WTC11 (cell line): ENCODE measurements around the gene CX3CR1. TPM values are rescaled to one million over a fixed set of nuclear protein-coding genes. Genes with fewer than 3 reads are reported as not detected.

Source experiments
- ATAC-seq: fragments of 200-7000 bp; cut with Tn5 transposase; 2 replicates; pipeline ENCODE4 v1.10.0; 2021; ENCODE audit warnings: mild to moderate bottlenecking, moderate library complexity
- Bru-seq: library from RNA; stranded (reverse); fragments of 400-500 nt; gene quantifications from one replicate; lab custom pipeline; 2021; lab: Mats Ljungman, UMichigan
- CTCF ChIA-PET: fragments of 300-600 bp; sonication (Branson Sonifier 250); formaldehyde crosslinking; loops from one replicate; lab custom pipeline; 2021; ENCODE audit warnings: antibody characterized with exemption; lab: Charles Lee
- POLR2A ChIA-PET: fragments of 350-600 bp; sonication (Branson Sonifier 250); formaldehyde crosslinking; loops from one replicate; lab custom pipeline; 2021; ENCODE audit warnings: antibody characterized with exemption; lab: Charles Lee
- DNase-seq: peaks from one replicate; pipeline ENCODE4 v3.0.0; 2021; ENCODE audit warnings: low spot score
- H3K27ac Mint-ChIP-seq: 2 replicates; pipeline ENCODE4 v1.8.0; 2021; ENCODE audit warnings: mixed read lengths
- H3K27me3 Mint-ChIP-seq: 2 replicates; pipeline ENCODE4 v1.8.0; 2021; ENCODE audit warnings: low read depth, mild to moderate bottlenecking, moderate library complexity, mixed read lengths
- H3K36me3 Mint-ChIP-seq: 2 replicates; pipeline ENCODE4 v1.8.0; 2021; ENCODE audit warnings: mixed read lengths
- H3K4me1 Mint-ChIP-seq: 2 replicates; pipeline ENCODE4 v1.8.0; 2022; ENCODE audit warnings: mixed read lengths
- H3K4me3 Mint-ChIP-seq: 2 replicates; pipeline ENCODE4 v1.8.0; 2021; ENCODE audit warnings: mild to moderate bottlenecking, moderate library complexity, mixed read lengths
- H3K9me3 Mint-ChIP-seq: 2 replicates; pipeline ENCODE4 v1.8.0; 2021; ENCODE audit warnings: mixed read lengths
- ATF1 ChIP-seq: sonication (generic); formaldehyde crosslinking; IDR thresholded peaks from 2 replicates; pipeline ENCODE4 v1.8.1; 2023; ENCODE audit warnings: mild to moderate bottlenecking, moderate library complexity, missing genetic modification reagents
- CBFB ChIP-seq: sonication (generic); formaldehyde crosslinking; IDR thresholded peaks from 2 replicates; pipeline ENCODE4 v1.8.1; 2022; ENCODE audit warnings: mild to moderate bottlenecking, low read depth, missing genetic modification reagents
- CREB1 ChIP-seq: sonication (generic); formaldehyde crosslinking; IDR thresholded peaks from 2 replicates; pipeline ENCODE4 v1.8.0; 2023; ENCODE audit warnings: mild to moderate bottlenecking, missing genetic modification reagents
- FOXJ3 ChIP-seq: sonication (generic); formaldehyde crosslinking; IDR thresholded peaks from 2 replicates; pipeline ENCODE4 v1.9.0; 2021; ENCODE audit warnings: missing genetic modification reagents, mild to moderate bottlenecking, borderline replicate concordance
- FOXK1 ChIP-seq: sonication (generic); formaldehyde crosslinking; IDR thresholded peaks from 2 replicates; pipeline ENCODE4 v1.8.0; 2022; ENCODE audit warnings: mild to moderate bottlenecking, moderate library complexity, missing genetic modification reagents
- FOXP1 ChIP-seq: sonication (generic); formaldehyde crosslinking; IDR thresholded peaks from 2 replicates; pipeline ENCODE4 v1.8.0; 2022; ENCODE audit warnings: missing genetic modification reagents, mild to moderate bottlenecking, moderate library complexity, borderline replicate concordance
- GTF2I ChIP-seq: fragments of 250-450 bp; sonication (Bioruptor Pico); conservative IDR thresholded peaks from 2 replicates; pipeline ENCODE4 v1.4.0; 2021; ENCODE audit warnings: mild to moderate bottlenecking
- MXD4 ChIP-seq: fragments of 250-450 bp; sonication (Bioruptor Pico); IDR thresholded peaks from 2 replicates; pipeline ENCODE4 v1.8.0; 2021; ENCODE audit warnings: mild to moderate bottlenecking, moderate library complexity, borderline replicate concordance
- MYBL2 ChIP-seq: sonication (generic); formaldehyde crosslinking; IDR thresholded peaks from 2 replicates; pipeline ENCODE4 v1.8.1; 2023; ENCODE audit warnings: mild to moderate bottlenecking, moderate library complexity, missing genetic modification reagents
- NFATC4 ChIP-seq: fragments of 250-450 bp; sonication (Bioruptor Pico); IDR thresholded peaks from 2 replicates; pipeline ENCODE4 v1.9.0; 2021; ENCODE audit warnings: mild to moderate bottlenecking
- PRRX2 ChIP-seq: fragments of 250-450 bp; sonication (Bioruptor Pico); IDR thresholded peaks from 2 replicates; pipeline ENCODE4 v1.8.0; 2021; ENCODE audit warnings: mild to moderate bottlenecking
- SOX15 ChIP-seq: fragments of 250-450 bp; sonication (Bioruptor Pico); IDR thresholded peaks from 2 replicates; pipeline ENCODE4 v1.9.0; 2021; ENCODE audit warnings: mild to moderate bottlenecking
- TCF7 ChIP-seq: sonication (generic); formaldehyde crosslinking; IDR thresholded peaks from 2 replicates; pipeline ENCODE4 v1.8.0; 2022; ENCODE audit warnings: mild to moderate bottlenecking, low read depth, missing genetic modification reagents, moderate library complexity
- ZNF219 ChIP-seq: sonication (generic); formaldehyde crosslinking; IDR thresholded peaks from 2 replicates; pipeline ENCODE4 v1.8.0; 2023; ENCODE audit warnings: missing genetic modification reagents, mild to moderate bottlenecking, borderline replicate concordance
- ZNF423 ChIP-seq: fragments of 250-450 bp; sonication (Bioruptor Pico); IDR thresholded peaks from 2 replicates; pipeline ENCODE4 v2.1.2; 2022; ENCODE audit warnings: mild to moderate bottlenecking, moderate library complexity
- long read RNA-seq, 3 experiments: library from RNA in 1 of 3; library from capped mRNA in 1 of 3; library from polyadenylated mRNA in 1 of 3; unstranded in 2 of 3; stranded (forward) in 1 of 3; transcript quantifications; one replicate each; pipeline ENCODE4 v2.0.0, GENCODE V29; 2021
- total RNA-seq: library from RNA; stranded (reverse); gene quantifications from 3 replicates; pipeline ENCODE4 v1.2.3, GENCODE V29; 2021
- TF ChIP-seq, protein P1 (sequence below): sonication (generic); formaldehyde crosslinking; IDR thresholded peaks from 2 replicates; pipeline ENCODE4 v1.8.0; 2022; ENCODE audit warnings: mild to moderate bottlenecking, missing genetic modification reagents
- TF ChIP-seq, protein P2 (sequence below): fragments of 250-450 bp; sonication (Bioruptor Pico); IDR thresholded peaks from 2 replicates; pipeline ENCODE4 v2.1.2; 2022; ENCODE audit warnings: mild to moderate bottlenecking, moderate library complexity
- TF ChIP-seq, protein P3 (sequence below): fragments of 250-450 bp; sonication (Bioruptor Pico); conservative IDR thresholded peaks from 2 replicates; pipeline ENCODE4 v1.9.0; 2021; ENCODE audit warnings: mild to moderate bottlenecking
- TF ChIP-seq, protein P4 (sequence below): fragments of 250-450 bp; sonication (Bioruptor Pico); IDR thresholded peaks from 2 replicates; pipeline ENCODE4 v1.8.0; 2021; ENCODE audit warnings: mild to moderate bottlenecking
- TF ChIP-seq, protein P5 (sequence below): sonication (generic); formaldehyde crosslinking; IDR thresholded peaks from 2 replicates; pipeline ENCODE4 v1.8.0; 2022; ENCODE audit warnings: mild to moderate bottlenecking, missing genetic modification reagents
- TF ChIP-seq, protein P6 (sequence below): sonication (generic); formaldehyde crosslinking; IDR thresholded peaks from 2 replicates; pipeline ENCODE4 v1.8.1; 2022; ENCODE audit warnings: mild to moderate bottlenecking, moderate library complexity, missing genetic modification reagents

CX3CR1 gene, protein sequence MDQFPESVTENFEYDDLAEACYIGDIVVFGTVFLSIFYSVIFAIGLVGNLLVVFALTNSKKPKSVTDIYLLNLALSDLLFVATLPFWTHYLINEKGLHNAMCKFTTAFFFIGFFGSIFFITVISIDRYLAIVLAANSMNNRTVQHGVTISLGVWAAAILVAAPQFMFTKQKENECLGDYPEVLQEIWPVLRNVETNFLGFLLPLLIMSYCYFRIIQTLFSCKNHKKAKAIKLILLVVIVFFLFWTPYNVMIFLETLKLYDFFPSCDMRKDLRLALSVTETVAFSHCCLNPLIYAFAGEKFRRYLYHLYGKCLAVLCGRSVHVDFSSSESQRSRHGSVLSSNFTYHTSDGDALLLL
- total RNA-seq (0.07 to 0.37 TPM (median 0.11 TPM) in 3 replicates), Bru-seq, nascent RNA (percentile 11 among the genes with signal in this experiment)
- long read RNA-seq, experiment 1 = 0 reads
- long read RNA-seq, experiment 2, partial matches to known transcripts = 0 of 1 reads
- long read RNA-seq, experiment 2, other reads (novel, unspliced or antisense) = 1 of 1 reads
- long read RNA-seq, experiment 3 = 0 reads

DNA sequence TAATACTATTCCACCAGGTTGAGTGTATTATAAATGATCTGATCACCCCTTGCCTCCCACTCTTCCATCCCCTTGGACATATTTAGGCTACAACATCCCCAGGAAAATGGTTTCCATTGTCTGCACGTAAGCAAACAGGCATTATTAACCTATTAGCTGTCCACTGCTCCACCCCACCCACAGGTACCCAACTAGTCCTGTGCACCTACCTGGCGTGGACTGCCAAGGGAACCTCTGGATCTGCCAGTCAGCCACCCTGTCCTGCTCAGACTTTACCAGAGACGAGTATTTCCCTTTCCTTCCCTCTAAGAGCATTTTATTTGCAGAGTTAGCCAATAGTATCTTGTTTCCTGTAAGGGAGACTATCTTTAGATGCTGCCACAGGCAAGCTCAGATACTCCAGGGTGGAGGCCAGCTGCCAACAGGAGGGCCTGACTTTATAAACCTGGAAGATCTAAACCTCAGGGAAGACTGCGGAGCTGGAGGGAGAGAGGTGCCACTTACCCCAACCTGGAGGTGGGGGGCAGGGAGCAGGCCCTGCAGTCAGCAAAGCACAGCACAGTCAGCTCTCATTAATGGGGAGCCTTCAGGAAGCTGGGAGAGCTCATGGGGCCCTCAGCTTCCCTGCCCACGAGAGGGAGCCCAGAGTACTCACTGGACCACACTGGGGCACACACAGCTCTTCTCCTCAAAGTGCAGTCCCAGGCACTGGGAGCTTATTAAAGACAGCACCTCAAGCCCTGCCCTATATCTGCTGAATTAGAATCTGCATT is at the start of gene CX3CR1:
Gene CX3CR1 (minus strand): TSS at position 292 of the 773 bp plus-strand sequence. CDS start 13,527 bp downstream, outside the sequence.
- Mint-ChIP-seq H3K27ac (no peak within 1 kb of the TSS), H3K9me3 (no peaks in the 10 kb centered on the region), H3K4me1 (peaks cover 5% of the 10 kb centered on the region), H3K4me3 (no peak within 1 kb of the TSS), H3K27me3 (no peaks in the 10 kb centered on the region), H3K36me3 (no peaks in the 10 kb centered on the region)
- TF ChIP-seq FOXJ3 (CRISPR knock-in tag) (no peak), ZNF219 (no peak), TCF7 (CRISPR knock-in tag) (no peak), PRRX2 (CRISPR knock-in tag) (no peak), FOXP1 (CRISPR knock-in tag) (no peak), FOXK1 (CRISPR knock-in tag) (no peak), CREB1 (CRISPR knock-in tag) (no peak), MXD4 (no peak), ATF1 (CRISPR knock-in tag) (no peak), NFATC4 (CRISPR knock-in tag) (no peak)
- TF ChIP-seq, protein P1, sequence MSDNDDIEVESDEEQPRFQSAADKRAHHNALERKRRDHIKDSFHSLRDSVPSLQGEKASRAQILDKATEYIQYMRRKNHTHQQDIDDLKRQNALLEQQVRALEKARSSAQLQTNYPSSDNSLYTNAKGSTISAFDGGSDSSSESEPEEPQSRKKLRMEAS (CRISPR knock-in tag) = no peak
- TF ChIP-seq, protein P2, sequence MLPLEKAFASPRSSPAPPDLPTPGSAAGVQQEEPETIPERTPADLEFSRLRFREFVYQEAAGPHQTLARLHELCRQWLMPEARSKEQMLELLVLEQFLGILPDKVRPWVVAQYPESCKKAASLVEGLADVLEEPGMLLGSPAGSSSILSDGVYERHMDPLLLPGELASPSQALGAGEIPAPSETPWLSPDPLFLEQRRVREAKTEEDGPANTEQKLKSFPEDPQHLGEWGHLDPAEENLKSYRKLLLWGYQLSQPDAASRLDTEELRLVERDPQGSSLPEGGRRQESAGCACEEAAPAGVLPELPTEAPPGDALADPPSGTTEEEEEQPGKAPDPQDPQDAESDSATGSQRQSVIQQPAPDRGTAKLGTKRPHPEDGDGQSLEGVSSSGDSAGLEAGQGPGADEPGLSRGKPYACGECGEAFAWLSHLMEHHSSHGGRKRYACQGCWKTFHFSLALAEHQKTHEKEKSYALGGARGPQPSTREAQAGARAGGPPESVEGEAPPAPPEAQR (CRISPR knock-in tag) = no peak
- TF ChIP-seq, protein P3, sequence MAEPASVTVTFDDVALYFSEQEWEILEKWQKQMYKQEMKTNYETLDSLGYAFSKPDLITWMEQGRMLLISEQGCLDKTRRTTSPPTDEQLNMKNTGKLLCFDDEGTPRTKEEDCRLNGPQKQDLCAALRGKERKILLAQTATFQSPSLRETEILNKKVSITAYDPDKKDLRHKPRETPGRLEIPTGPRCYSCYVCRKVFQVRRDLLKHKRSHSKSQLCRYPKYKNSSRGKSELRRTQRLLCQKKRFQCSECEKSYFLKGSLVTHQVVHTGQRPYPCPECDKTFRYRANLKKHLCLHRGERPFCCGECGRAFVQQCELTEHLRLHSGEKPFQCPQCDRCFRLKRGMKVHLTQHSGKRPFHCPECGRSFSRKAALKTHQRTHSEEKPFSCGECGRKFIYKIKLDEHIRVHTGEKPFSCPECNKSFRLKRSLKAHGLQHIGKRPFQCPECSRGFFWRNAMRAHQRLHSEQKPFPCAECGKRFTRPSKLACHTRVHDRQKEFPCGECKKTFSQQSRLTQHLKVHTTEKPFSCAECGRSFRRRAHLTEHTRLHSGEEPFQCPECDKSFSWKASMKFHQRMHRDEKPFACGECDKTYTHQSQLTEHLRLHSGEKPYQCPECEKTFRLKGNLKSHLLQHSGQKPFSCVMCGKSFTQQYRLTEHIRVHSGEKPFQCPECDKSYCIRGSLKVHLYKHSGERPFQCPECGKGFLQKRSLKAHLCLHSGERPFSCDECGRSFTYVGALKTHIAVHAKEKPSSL = no peak
- TF ChIP-seq, protein P4, sequence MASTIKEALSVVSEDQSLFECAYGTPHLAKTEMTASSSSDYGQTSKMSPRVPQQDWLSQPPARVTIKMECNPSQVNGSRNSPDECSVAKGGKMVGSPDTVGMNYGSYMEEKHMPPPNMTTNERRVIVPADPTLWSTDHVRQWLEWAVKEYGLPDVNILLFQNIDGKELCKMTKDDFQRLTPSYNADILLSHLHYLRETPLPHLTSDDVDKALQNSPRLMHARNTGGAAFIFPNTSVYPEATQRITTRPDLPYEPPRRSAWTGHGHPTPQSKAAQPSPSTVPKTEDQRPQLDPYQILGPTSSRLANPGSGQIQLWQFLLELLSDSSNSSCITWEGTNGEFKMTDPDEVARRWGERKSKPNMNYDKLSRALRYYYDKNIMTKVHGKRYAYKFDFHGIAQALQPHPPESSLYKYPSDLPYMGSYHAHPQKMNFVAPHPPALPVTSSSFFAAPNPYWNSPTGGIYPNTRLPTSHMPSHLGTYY = no peak
- TF ChIP-seq, protein P5, sequence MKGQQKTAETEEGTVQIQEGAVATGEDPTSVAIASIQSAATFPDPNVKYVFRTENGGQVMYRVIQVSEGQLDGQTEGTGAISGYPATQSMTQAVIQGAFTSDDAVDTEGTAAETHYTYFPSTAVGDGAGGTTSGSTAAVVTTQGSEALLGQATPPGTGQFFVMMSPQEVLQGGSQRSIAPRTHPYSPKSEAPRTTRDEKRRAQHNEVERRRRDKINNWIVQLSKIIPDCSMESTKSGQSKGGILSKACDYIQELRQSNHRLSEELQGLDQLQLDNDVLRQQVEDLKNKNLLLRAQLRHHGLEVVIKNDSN (CRISPR knock-in tag) = no peak
- POLR2A ChIA-PET = no interaction called here
- DNase-seq (no peak), ATAC-seq (no peak)
- CTCF ChIA-PET = interaction anchor here (0.8 to 13.5 kb wide), 7 partner anchors 10 to 179 kb away, joined by 3 to 213 read pairs (median 6); no protein-coding TSS in a partner anchor

DNA sequence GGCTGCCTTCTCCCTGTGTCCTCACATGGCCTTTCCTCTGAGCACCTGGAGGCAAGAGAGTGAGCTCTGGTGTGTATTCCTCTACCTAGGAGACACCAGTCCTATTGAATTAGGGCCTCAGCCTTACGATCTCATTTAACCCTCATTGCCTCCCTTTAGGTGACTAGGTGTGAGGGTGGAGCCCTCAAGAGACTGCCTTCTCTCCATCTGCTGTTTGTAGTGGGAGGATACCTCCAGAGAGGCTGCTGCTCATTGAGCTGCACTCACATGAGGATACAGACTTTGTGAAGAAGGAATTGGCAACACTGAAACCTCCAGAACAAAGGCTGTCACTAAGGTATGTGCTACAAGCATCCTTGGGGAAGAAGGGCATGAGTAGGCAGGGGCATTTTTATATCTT is 49.7 kb upstream of the CX3CR1 start, which contains the start of gene CCR8:
Gene CCR8 (plus strand): TSS at position 217 of the 400 bp plus-strand sequence. CDS start 2,623 bp downstream, outside the sequence.
- Mint-ChIP-seq H3K27ac (no peak within 1 kb of the TSS), H3K36me3 (peaks cover 10% of the 10 kb centered on the region; the same call in 1 of the 2 replicates), H3K27me3 (no peaks in the 10 kb centered on the region), H3K4me3 (no peak within 1 kb of the TSS), H3K9me3 (peaks cover 9% of the 10 kb centered on the region), H3K4me1 (peaks cover 15% of the 10 kb centered on the region)
- ChIA-PET CTCF (interaction anchor here (1.4 to 1.9 kb wide), 3 partner anchors 38 to 49 kb away, joined by 5 to 6 read pairs (median 6); no protein-coding TSS in a partner anchor), POLR2A (no interaction called here)
- TF ChIP-seq FOXJ3 (CRISPR knock-in tag) (no peak), CBFB (no peak), SOX15 (CRISPR knock-in tag) (no peak), GTF2I (CRISPR knock-in tag) (no peak), MYBL2 (CRISPR knock-in tag) (no peak), ZNF423 (CRISPR knock-in tag) (no peak)
- TF ChIP-seq, protein P6, sequence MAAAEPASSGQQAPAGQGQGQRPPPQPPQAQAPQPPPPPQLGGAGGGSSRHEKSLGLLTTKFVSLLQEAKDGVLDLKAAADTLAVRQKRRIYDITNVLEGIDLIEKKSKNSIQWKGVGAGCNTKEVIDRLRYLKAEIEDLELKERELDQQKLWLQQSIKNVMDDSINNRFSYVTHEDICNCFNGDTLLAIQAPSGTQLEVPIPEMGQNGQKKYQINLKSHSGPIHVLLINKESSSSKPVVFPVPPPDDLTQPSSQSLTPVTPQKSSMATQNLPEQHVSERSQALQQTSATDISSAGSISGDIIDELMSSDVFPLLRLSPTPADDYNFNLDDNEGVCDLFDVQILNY = no peak
- TF ChIP-seq, all 79 proteins: peak for 0
- peak; percentile 69 for ATAC-seq
- no peak for DNase-seq
